ENCODE results near the gene CTRL. TPM values are rescaled to one million over a fixed set of nuclear protein-coding genes. Genes with fewer than 3 reads are reported as not detected.
"Not testable (repeated sequence)": the region's sequence is repeated elsewhere in the genome, so short reads cannot be mapped to it uniquely, and the experiment has no call there.

The CTRL gene
- total and polyA plus RNA-seq, 2 donors, result 0.91 TPM; not detected in 1

- Histone ChIP-seq H3K4me1 (ENCODE audit: insufficient read depth) (no peaks in the 10 kb centered on the region), H3K4me3 (ENCODE audit: low read depth, low read length) (no peak overlapping the region), H3K36me3 (ENCODE audit: insufficient read depth) (no peaks in the 10 kb centered on the region), H3K27ac (ENCODE audit: low read depth) (no peak overlapping the region)
- 55% methylated on average over 6 of the region's 6 CpGs for WGBS
- no peak for DNase-seq (ENCODE audit: extremely low spot score)
Observed at GRCh38 chr16:67917140-67917851, 14.4 kb downstream of the CTRL start.

GRCh38 chr16:67915831-67916723 is 15.6 kb downstream of the CTRL start:
- Histone ChIP-seq H3K4me1 (ENCODE audit: insufficient read depth) (no peaks in the 10 kb centered on the region), H3K27ac (ENCODE audit: low read depth) (no peak overlapping the region), H3K36me3 (ENCODE audit: insufficient read depth) (no peaks in the 10 kb centered on the region), H3K4me3 (ENCODE audit: low read depth, low read length) (no peak overlapping the region)
- no peak for DNase-seq (ENCODE audit: extremely low spot score)
- 79% methylated on average over 7 of the region's 7 CpGs for WGBS

- not testable (repeated sequence) for H3K4me3 ChIP-seq (ENCODE audit: low read depth, low read length); H3K36me3 ChIP-seq (ENCODE audit: insufficient read depth); H3K27ac ChIP-seq (ENCODE audit: low read depth); DNase-seq (ENCODE audit: extremely low spot score); H3K4me1 ChIP-seq (ENCODE audit: insufficient read depth)
- 69% methylated on average over 2 of the region's 2 CpGs for WGBS
Observed at GRCh38 chr16:67915496-67915769, 16.2 kb downstream of the CTRL start.

GRCh38 chr16:67914758-67915495 is 16.7 kb downstream of the CTRL start:
- Histone ChIP-seq H3K36me3 (ENCODE audit: insufficient read depth) (no peaks in the 10 kb centered on the region), H3K4me3 (ENCODE audit: low read depth, low read length) (no peak overlapping the region), H3K27ac (ENCODE audit: low read depth) (no peak overlapping the region), H3K4me1 (ENCODE audit: insufficient read depth) (no peaks in the 10 kb centered on the region)
- WGBS, result 70% methylated on average over 7 of the region's 7 CpGs
- DNase-seq (ENCODE audit: extremely low spot score), result no peak

GRCh38 chr16:67910158-67910557 is 21.5 kb downstream of the CTRL start:
- no peak overlapping the region for H3K4me3 ChIP-seq (ENCODE audit: low read depth, low read length)
- H3K27ac ChIP-seq (ENCODE audit: low read depth), result no peak overlapping the region
- no peaks in the 10 kb centered on the region for H3K4me1 ChIP-seq (ENCODE audit: insufficient read depth)
- WGBS, result 52% methylated on average over 2 of the region's 2 CpGs
- DNase-seq (ENCODE audit: extremely low spot score), result no peak
- H3K36me3 ChIP-seq (ENCODE audit: insufficient read depth), result no peaks in the 10 kb centered on the region

GRCh38 chr16:67909056-67909742 is 22.5 kb downstream of the CTRL start:
- H3K4me1 ChIP-seq (ENCODE audit: insufficient read depth), result no peaks in the 10 kb centered on the region
- H3K36me3 ChIP-seq (ENCODE audit: insufficient read depth), result no peaks in the 10 kb centered on the region
- DNase-seq (ENCODE audit: extremely low spot score), result no peak
- no peak overlapping the region for H3K4me3 ChIP-seq (ENCODE audit: low read depth, low read length)
- 93% methylated on average over 36 of the region's 36 CpGs for WGBS
- no peak overlapping the region for H3K27ac ChIP-seq (ENCODE audit: low read depth)

- no peak overlapping the region for H3K4me3 ChIP-seq (ENCODE audit: low read depth, low read length)
- WGBS, result 89% methylated on average over 11 of the region's 11 CpGs
- H3K36me3 ChIP-seq (ENCODE audit: insufficient read depth), result no peaks in the 10 kb centered on the region
Observed at GRCh38 chr16:67907397-67908180, 24.1 kb downstream of the CTRL start.

GRCh38 chr16:67902831-67903230 is 28.8 kb downstream of the CTRL start:
- Histone ChIP-seq H3K27ac (ENCODE audit: low read depth) (no peak overlapping the region), H3K4me1 (ENCODE audit: insufficient read depth) (no peaks in the 10 kb centered on the region), H3K36me3 (ENCODE audit: insufficient read depth) (no peaks in the 10 kb centered on the region), H3K4me3 (ENCODE audit: low read depth, low read length) (no peak overlapping the region)
- no peak for DNase-seq (ENCODE audit: extremely low spot score)
- 71% methylated on average over 4 of the region's 4 CpGs for WGBS

More at GRCh38 chr16:67907397-67908180, 24.1 kb downstream of the CTRL start:
- Histone ChIP-seq H3K27ac (ENCODE audit: low read depth) (no peak overlapping the region), H3K4me1 (ENCODE audit: insufficient read depth) (no peaks in the 10 kb centered on the region)
- DNase-seq (ENCODE audit: extremely low spot score), result no peak

GRCh38 chr16:67901734-67902133 is 29.9 kb downstream of the CTRL start:
- no peak overlapping the region for H3K4me3 ChIP-seq (ENCODE audit: low read depth, low read length)
- WGBS, result 93% methylated on average over 5 of the region's 5 CpGs

GRCh38 chr16:67897231-67897630 is 34.4 kb downstream of the CTRL start:
- H3K36me3 ChIP-seq (ENCODE audit: insufficient read depth), result no peaks in the 10 kb centered on the region
- H3K4me3 ChIP-seq (ENCODE audit: low read depth, low read length), result no peak overlapping the region
- WGBS, result 63% methylated on average over 3 of the region's 3 CpGs
- no peak for DNase-seq (ENCODE audit: extremely low spot score)
- no peaks in the 10 kb centered on the region for H3K4me1 ChIP-seq (ENCODE audit: insufficient read depth)
- H3K27ac ChIP-seq (ENCODE audit: low read depth), result no peak overlapping the region

More at GRCh38 chr16:67901734-67902133, 29.9 kb downstream of the CTRL start:
- H3K27ac ChIP-seq (ENCODE audit: low read depth), result no peak overlapping the region
- no peaks in the 10 kb centered on the region for H3K4me1 ChIP-seq (ENCODE audit: insufficient read depth)
- no peak for DNase-seq (ENCODE audit: extremely low spot score)
- no peaks in the 10 kb centered on the region for H3K36me3 ChIP-seq (ENCODE audit: insufficient read depth)

- Histone ChIP-seq H3K27ac (ENCODE audit: low read depth) (peak overlapping the region; percentile 99), H3K4me1 (ENCODE audit: insufficient read depth) (no peaks in the 10 kb centered on the region), H3K36me3 (ENCODE audit: insufficient read depth) (no peaks in the 10 kb centered on the region), H3K4me3 (ENCODE audit: low read depth, low read length) (peak overlapping the region; percentile 87)
- DNase-seq (ENCODE audit: extremely low spot score), result no peak
- 18% methylated on average over 14 of the region's 14 CpGs for WGBS
Observed at GRCh38 chr16:67893743-67894399, 37.8 kb downstream of the CTRL start.

Measured in urinary bladder (tissue), 4 donors.